ENCODE results near the gene CLCA4.

CLCA4 gene

DNA sequence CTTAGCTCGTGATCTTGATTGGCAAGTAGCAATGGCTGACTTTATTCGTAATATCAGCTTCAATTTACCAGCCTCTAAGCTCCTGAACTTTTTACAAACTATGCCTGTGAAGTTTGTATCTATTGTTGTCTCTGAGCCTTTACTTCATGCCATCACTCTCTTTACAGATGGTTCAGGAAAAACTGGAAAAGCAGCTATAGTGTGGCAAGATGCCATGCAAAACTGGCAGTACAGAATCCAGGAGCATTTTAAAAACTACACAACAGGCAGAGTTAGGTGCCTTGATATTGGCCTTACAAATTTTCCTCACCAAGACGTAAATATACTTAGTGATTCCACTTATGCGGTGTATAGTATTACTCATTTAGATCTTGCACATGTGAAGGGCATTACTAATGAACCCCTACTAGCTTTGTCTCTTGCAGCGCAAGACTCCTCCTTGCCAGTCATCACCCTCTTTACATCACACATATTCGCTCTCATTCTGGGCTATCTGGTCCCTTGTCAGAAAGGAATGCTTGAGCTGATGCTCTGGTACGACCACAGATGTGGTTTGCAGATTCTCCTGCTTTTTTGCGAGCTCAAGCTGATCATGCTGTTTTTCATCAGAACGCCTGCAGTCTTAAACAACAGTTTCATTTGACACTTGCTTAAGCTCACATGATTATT, 41.8 kb upstream of the CLCA4 start:
- no peak overlapping the region for H4K8ac ChIP-seq (ENCODE audit: low read depth, low read length)
- H3K18ac ChIP-seq (ENCODE audit: low read length), result no peak overlapping the region
- H3K9me3 ChIP-seq (replicated peaks in 1 of 2; ENCODE audit: control insufficient read depth in 2 of 2, insufficient read depth in 1 of 2, low read depth in 1 of 2, low read length in 2 of 2), result no peaks in the 10 kb centered on the region
- no peak overlapping the region for H2BK15ac ChIP-seq (ENCODE audit: low read length)
- no peak overlapping the region for H3K9ac ChIP-seq (ENCODE audit: low read depth, low read length, poor library complexity)
- H4K91ac ChIP-seq (ENCODE audit: low read depth, low read length, poor library complexity), result no peak overlapping the region
- H3K27me3 ChIP-seq (ENCODE audit: control insufficient read depth in 3 of 3, insufficient read depth in 3 of 3, low read depth in 1 of 3, low read length in 3 of 3), result no peaks in the 10 kb centered on the region
- H3K36me3 ChIP-seq (replicated peaks in 1 of 2; ENCODE audit: control insufficient read depth in 2 of 2, insufficient read depth in 2 of 2, low read length in 2 of 2), result no peaks in the 10 kb centered on the region
- H2BK12ac ChIP-seq (ENCODE audit: low read length), result no peak overlapping the region
- H2BK5ac ChIP-seq (ENCODE audit: low read length), result no peak overlapping the region
- no peak overlapping the region for H2AFZ ChIP-seq (ENCODE audit: low read length)
- no peak overlapping the region for H3K4me3 ChIP-seq (ENCODE audit: low read length in 2 of 2)
- no peak for DNase-seq (ENCODE audit: low spot score)
- H3K23ac ChIP-seq (ENCODE audit: low read depth, low read length, poor library complexity), result no peak overlapping the region
- H2AK5ac ChIP-seq (ENCODE audit: low read depth, low read length), result no peak overlapping the region
- no peak overlapping the region for H3K4ac ChIP-seq (ENCODE audit: low read length)
- peaks cover 0 to 14% of the 10 kb centered on the region in 2 donors for H3K4me1 ChIP-seq (ENCODE audit: control insufficient read depth in 2 of 2, insufficient read depth in 1 of 2, low read depth in 1 of 2, low read length in 2 of 2)
- H3K79me1 ChIP-seq (ENCODE audit: low read depth, low read length), result no peaks in the 10 kb centered on the region
- H3K4me2 ChIP-seq (ENCODE audit: insufficient read depth, low read length, poor library complexity, severe bottlenecking), result no peak overlapping the region
- no CpG with 5 or more reads among the region's 9 CpGs for WGBS, 2 donors (ENCODE audit: extremely low coverage in 2 of 2, insufficient read length in 2 of 2, insufficient replicate concordance in 1 of 2)
- H3K14ac ChIP-seq (ENCODE audit: low read length), result no peak overlapping the region
- no peak overlapping the region for H2BK120ac ChIP-seq (ENCODE audit: low read depth, low read length)
- H3K27ac ChIP-seq (replicated peaks; ENCODE audit: low read length), result no peak overlapping the region

DNA sequence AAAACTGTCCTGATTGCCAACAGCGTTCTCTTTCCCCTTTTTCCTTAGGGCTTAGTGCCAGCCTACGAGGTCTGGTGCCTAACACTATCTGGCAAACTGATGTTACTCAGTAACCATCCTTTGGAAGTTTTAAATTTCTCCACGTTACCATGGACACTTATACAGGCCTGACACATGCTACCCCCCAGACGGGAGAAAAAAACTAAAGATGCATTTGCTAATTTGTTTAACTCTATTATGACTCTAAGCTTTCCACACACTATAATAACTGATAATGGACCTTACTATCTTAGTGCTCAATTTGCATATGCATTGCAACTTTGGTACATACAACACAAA, 41.3 kb upstream of the CLCA4 start:
- Histone ChIP-seq H2BK120ac (ENCODE audit: low read depth, low read length) (no peak overlapping the region), H3K23ac (ENCODE audit: low read depth, low read length, poor library complexity) (no peak overlapping the region), H3K27me3 (ENCODE audit: control insufficient read depth in 3 of 3, insufficient read depth in 3 of 3, low read depth in 1 of 3, low read length in 3 of 3) (no peaks in the 10 kb centered on the region), H4K8ac (ENCODE audit: low read depth, low read length) (no peak overlapping the region), H2BK5ac (ENCODE audit: low read length) (no peak overlapping the region), H2BK12ac (ENCODE audit: low read length) (no peak overlapping the region), H2AK5ac (ENCODE audit: low read depth, low read length) (no peak overlapping the region), H3K18ac (ENCODE audit: low read length) (no peak overlapping the region), H3K9ac (ENCODE audit: low read depth, low read length, poor library complexity) (no peak overlapping the region), H3K79me1 (ENCODE audit: low read depth, low read length) (no peaks in the 10 kb centered on the region), H3K4me2 (ENCODE audit: insufficient read depth, low read length, poor library complexity, severe bottlenecking) (no peak overlapping the region), H3K4ac (ENCODE audit: low read length) (no peak overlapping the region), H4K91ac (ENCODE audit: low read depth, low read length, poor library complexity) (no peak overlapping the region), H2BK15ac (ENCODE audit: low read length) (no peak overlapping the region), H3K36me3 (replicated peaks in 1 of 2; ENCODE audit: control insufficient read depth in 2 of 2, insufficient read depth in 2 of 2, low read length in 2 of 2) (no peaks in the 10 kb centered on the region), H3K4me1 (ENCODE audit: control insufficient read depth in 2 of 2, insufficient read depth in 1 of 2, low read depth in 1 of 2, low read length in 2 of 2) (peaks cover 0 to 14% of the 10 kb centered on the region in 2 donors), H2AFZ (ENCODE audit: low read length) (no peak overlapping the region), H3K9me3 (replicated peaks in 1 of 2; ENCODE audit: control insufficient read depth in 2 of 2, insufficient read depth in 1 of 2, low read depth in 1 of 2, low read length in 2 of 2) (no peaks in the 10 kb centered on the region), H3K27ac (replicated peaks; ENCODE audit: low read length) (no peak overlapping the region), H3K4me3 (ENCODE audit: low read length in 2 of 2) (no peak overlapping the region), H3K14ac (ENCODE audit: low read length) (no peak overlapping the region)
- DNase-seq (ENCODE audit: low spot score), result no peak
- no CpG with 5 or more reads among the region's 4 CpGs for WGBS, 2 donors (ENCODE audit: extremely low coverage in 2 of 2, insufficient read length in 2 of 2, insufficient replicate concordance in 1 of 2)

DNA sequence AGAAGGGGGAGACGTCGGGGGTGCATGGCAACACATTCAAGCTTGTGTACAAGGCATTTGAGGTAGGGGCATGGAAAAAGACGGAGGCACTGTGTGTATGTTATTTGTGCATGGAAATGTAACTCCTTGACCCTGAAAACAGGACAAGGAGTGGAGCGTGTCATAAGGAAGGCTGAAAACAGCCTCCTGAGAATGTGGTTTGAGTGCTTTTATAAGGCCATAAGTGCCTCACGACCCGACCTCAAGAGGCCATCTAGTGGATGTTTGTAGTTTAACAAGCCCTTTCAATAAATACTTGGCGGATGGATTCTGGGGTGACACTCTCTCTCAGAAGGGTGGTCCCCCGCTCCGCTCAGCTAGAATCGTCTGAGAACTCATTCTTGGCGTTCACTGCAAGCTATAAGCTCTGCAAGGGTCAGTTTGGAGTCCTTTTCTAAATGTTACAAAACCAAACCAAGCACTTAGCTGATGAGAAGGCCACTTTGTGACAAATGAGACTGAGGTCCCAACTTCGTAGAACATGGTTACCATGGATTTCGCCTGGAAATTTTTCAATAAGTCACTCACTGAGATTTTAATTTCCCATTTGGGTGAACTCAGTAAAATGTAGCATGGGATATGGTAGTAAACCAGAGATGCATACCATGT, 38.8 kb upstream of the CLCA4 start:
- no CpG with 5 or more reads among the region's 13 CpGs for WGBS, 2 donors (ENCODE audit: extremely low coverage in 2 of 2, insufficient read length in 2 of 2, insufficient replicate concordance in 1 of 2)

DNA sequence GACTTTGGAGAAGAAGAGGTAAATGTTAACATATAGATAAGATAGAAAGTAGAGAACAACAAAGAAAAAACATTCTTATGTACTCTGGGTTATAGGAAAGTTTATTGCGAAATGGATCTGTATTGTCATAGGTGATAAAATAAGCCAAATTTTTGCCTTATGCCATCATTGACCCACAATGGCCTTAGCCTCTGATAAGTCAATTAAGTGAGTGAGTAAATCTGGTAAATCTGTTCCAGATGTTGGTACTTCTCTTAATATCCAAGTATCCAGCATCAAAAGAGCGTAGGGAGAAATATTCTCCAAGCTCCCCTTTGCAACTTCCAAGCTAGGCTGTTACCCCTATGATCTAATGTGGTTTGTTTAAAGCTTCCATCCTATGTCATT, 38.3 kb upstream of the CLCA4 start:
- no CpG with 5 or more reads among the region's 2 CpGs for WGBS, 2 donors (ENCODE audit: extremely low coverage in 2 of 2, insufficient read length in 2 of 2, insufficient replicate concordance in 1 of 2)

More for the DNA sequence above, 38.8 kb upstream of the CLCA4 start:
- Histone ChIP-seq H3K4me2 (ENCODE audit: insufficient read depth, low read length, poor library complexity, severe bottlenecking) (no peak overlapping the region), H3K36me3 (replicated peaks in 1 of 2; ENCODE audit: control insufficient read depth in 2 of 2, insufficient read depth in 2 of 2, low read length in 2 of 2) (no peaks in the 10 kb centered on the region), H2BK5ac (ENCODE audit: low read length) (no peak overlapping the region), H2BK120ac (ENCODE audit: low read depth, low read length) (no peak overlapping the region), H3K4me3 (ENCODE audit: low read length in 2 of 2) (no peak overlapping the region), H3K14ac (ENCODE audit: low read length) (no peak overlapping the region), H2BK15ac (ENCODE audit: low read length) (no peak overlapping the region), H3K4ac (ENCODE audit: low read length) (no peak overlapping the region), H3K23ac (ENCODE audit: low read depth, low read length, poor library complexity) (no peak overlapping the region), H2AFZ (ENCODE audit: low read length) (no peak overlapping the region), H3K9ac (ENCODE audit: low read depth, low read length, poor library complexity) (no peak overlapping the region), H3K4me1 (ENCODE audit: control insufficient read depth in 2 of 2, insufficient read depth in 1 of 2, low read depth in 1 of 2, low read length in 2 of 2) (peaks cover 0 to 12% of the 10 kb centered on the region in 2 donors), H2AK5ac (ENCODE audit: low read depth, low read length) (no peak overlapping the region), H4K91ac (ENCODE audit: low read depth, low read length, poor library complexity) (no peak overlapping the region), H2BK12ac (ENCODE audit: low read length) (no peak overlapping the region), H3K27ac (replicated peaks; ENCODE audit: low read length) (no peak overlapping the region), H3K27me3 (ENCODE audit: control insufficient read depth in 3 of 3, insufficient read depth in 3 of 3, low read depth in 1 of 3, low read length in 3 of 3) (no peaks in the 10 kb centered on the region), H3K9me3 (replicated peaks in 1 of 2; ENCODE audit: control insufficient read depth in 2 of 2, insufficient read depth in 1 of 2, low read depth in 1 of 2, low read length in 2 of 2) (no peaks in the 10 kb centered on the region), H3K79me1 (ENCODE audit: low read depth, low read length) (no peaks in the 10 kb centered on the region), H4K8ac (ENCODE audit: low read depth, low read length) (no peak overlapping the region), H3K18ac (ENCODE audit: low read length) (no peak overlapping the region)
- no peak for DNase-seq (ENCODE audit: low spot score)

More for the DNA sequence above, 38.3 kb upstream of the CLCA4 start:
- no peak overlapping the region for H2AFZ ChIP-seq (ENCODE audit: low read length)
- H3K27ac ChIP-seq (replicated peaks; ENCODE audit: low read length), result no peak overlapping the region
- H3K27me3 ChIP-seq (ENCODE audit: control insufficient read depth in 3 of 3, insufficient read depth in 3 of 3, low read depth in 1 of 3, low read length in 3 of 3), result no peaks in the 10 kb centered on the region
- H3K4me3 ChIP-seq (ENCODE audit: low read length in 2 of 2), result no peak overlapping the region
- H3K4ac ChIP-seq (ENCODE audit: low read length), result no peak overlapping the region
- no peak overlapping the region for H4K8ac ChIP-seq (ENCODE audit: low read depth, low read length)
- DNase-seq (ENCODE audit: low spot score), result no peak
- H3K14ac ChIP-seq (ENCODE audit: low read length), result no peak overlapping the region
- no peaks in the 10 kb centered on the region for H3K36me3 ChIP-seq (replicated peaks in 1 of 2; ENCODE audit: control insufficient read depth in 2 of 2, insufficient read depth in 2 of 2, low read length in 2 of 2)
- H3K9me3 ChIP-seq (replicated peaks in 1 of 2; ENCODE audit: control insufficient read depth in 2 of 2, insufficient read depth in 1 of 2, low read depth in 1 of 2, low read length in 2 of 2), result no peaks in the 10 kb centered on the region
- H2BK120ac ChIP-seq (ENCODE audit: low read depth, low read length), result no peak overlapping the region
- H3K4me1 ChIP-seq (ENCODE audit: control insufficient read depth in 2 of 2, insufficient read depth in 1 of 2, low read depth in 1 of 2, low read length in 2 of 2), result peaks cover 0 to 6% of the 10 kb centered on the region in 2 donors
- H2BK5ac ChIP-seq (ENCODE audit: low read length), result no peak overlapping the region
- H2BK15ac ChIP-seq (ENCODE audit: low read length), result no peak overlapping the region
- no peak overlapping the region for H2BK12ac ChIP-seq (ENCODE audit: low read length)
- H3K79me1 ChIP-seq (ENCODE audit: low read depth, low read length), result no peaks in the 10 kb centered on the region
- no peak overlapping the region for H3K4me2 ChIP-seq (ENCODE audit: insufficient read depth, low read length, poor library complexity, severe bottlenecking)
- H3K23ac ChIP-seq (ENCODE audit: low read depth, low read length, poor library complexity), result no peak overlapping the region
- no peak overlapping the region for H3K9ac ChIP-seq (ENCODE audit: low read depth, low read length, poor library complexity)
- no peak overlapping the region for H3K18ac ChIP-seq (ENCODE audit: low read length)
- no peak overlapping the region for H2AK5ac ChIP-seq (ENCODE audit: low read depth, low read length)
- no peak overlapping the region for H4K91ac ChIP-seq (ENCODE audit: low read depth, low read length, poor library complexity)
